Measurements from ENCODE around the gene CRK. TPM values are rescaled to one million over a fixed set of nuclear protein-coding genes. Genes with fewer than 3 reads are reported as not detected.

CRK gene
- polyA plus RNA-seq, 3 donors = 22.3 to 28.0 (median 26.5) TPM

DNA sequence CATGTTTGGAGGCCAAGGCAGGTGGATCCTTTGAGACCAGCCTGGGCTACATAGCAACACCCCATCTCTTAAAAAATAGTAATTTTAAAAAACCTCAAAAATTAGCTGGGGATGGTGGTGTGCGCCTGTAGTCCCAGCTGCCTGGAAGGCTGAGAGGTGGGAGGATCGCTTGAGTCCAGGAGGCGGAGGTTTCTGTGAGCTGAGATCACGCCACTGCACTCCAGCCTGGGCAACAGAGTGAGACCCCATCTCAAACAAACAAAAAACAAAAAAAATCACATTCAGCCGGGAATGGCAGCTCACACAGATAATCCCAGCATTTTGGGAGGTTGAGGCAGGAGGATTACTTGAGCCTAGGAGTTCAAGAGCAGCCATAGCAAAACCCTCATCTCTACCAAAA, 39.6 kb downstream of the CRK start:
- Histone ChIP-seq H3K4me1 (ENCODE audit: control insufficient read depth in 1 of 2, insufficient read depth in 2 of 2, low read length in 2 of 2) (no peaks in the 10 kb centered on the region), H3K9me3 (replicated peaks in 1 of 2; ENCODE audit: control insufficient read depth in 1 of 2, insufficient read depth in 1 of 2, low read length in 2 of 2) (no peaks in the 10 kb centered on the region), H3K4me3 (replicated peaks in 1 of 3; ENCODE audit: low read depth in 2 of 3, low read length in 3 of 3) (no peak overlapping the region), H4K20me1 (ENCODE audit: insufficient read depth, low read length) (peaks cover 55% of the 10 kb centered on the region), H3K27ac (ENCODE audit: low read depth in 1 of 2, low read length in 2 of 2) (no peak overlapping the region), H2AFZ (ENCODE audit: insufficient read depth, low read depth, low read length, poor library complexity, severe bottlenecking) (no peak overlapping the region), H3K9ac (ENCODE audit: insufficient read depth, low read length, poor library complexity, severe bottlenecking) (no peak overlapping the region), H3K4me2 (replicated peaks; ENCODE audit: extremely low read depth, low read length, poor library complexity, severe bottlenecking) (no peak overlapping the region), H3K36me3 (replicated peaks in 1 of 2; ENCODE audit: control insufficient read depth in 1 of 2, insufficient read depth in 2 of 2, low read length in 2 of 2) (peaks cover 17 to 29% of the 10 kb centered on the region in 2 donors), H3K27me3 (ENCODE audit: control insufficient read depth in 2 of 2, insufficient read depth in 2 of 2, low read length in 2 of 2) (no peaks in the 10 kb centered on the region), H3K79me2 (ENCODE audit: insufficient read depth, low read length) (peaks cover 3% of the 10 kb centered on the region)
- Mint-ChIP-seq H3K27me3 (ENCODE audit: low read depth in 3 of 3) (peaks cover 1 to 2% (median 1%) of the 10 kb centered on the region in 3 donors), H3K4me3 (no peak overlapping the region), H3K9me3 (peaks cover 0 to 9% (median 0%) of the 10 kb centered on the region in 7 donors), H3K27ac (no peak overlapping the region), H3K36me3 (peaks cover 16 to 42% of the 10 kb centered on the region in 2 donors), H3K4me1 (no peaks in the 10 kb centered on the region)
- DNase-seq = no peak
- intact Hi-C loops (cut with micrococcal nuclease) = no loop called here
- no peak for TF ChIP-seq CTCF (IDR thresholded peaks at IDR 0.05)
- no CpG with 5 or more reads among the region's 5 CpGs for WGBS (ENCODE audit: insufficient coverage)

GRCh38 chr17:1414634-1415033, 41.4 kb downstream of the CRK start:
- no peak for DNase-seq
- H3K27me3 ChIP-seq (ENCODE audit: control insufficient read depth in 2 of 2, insufficient read depth in 2 of 2, low read length in 2 of 2) = no peaks in the 10 kb centered on the region
- H3K4me3 Mint-ChIP-seq = no peak overlapping the region
- H3K27ac Mint-ChIP-seq = no peak overlapping the region
- peaks cover 0 to 9% (median 0%) of the 10 kb centered on the region in 7 donors for H3K9me3 Mint-ChIP-seq
- no peaks in the 10 kb centered on the region for H3K9me3 ChIP-seq (replicated peaks in 1 of 2; ENCODE audit: control insufficient read depth in 1 of 2, insufficient read depth in 1 of 2, low read length in 2 of 2)
- TF ChIP-seq CTCF (IDR thresholded peaks at IDR 0.05) = no peak
- no peak overlapping the region for H3K4me3 ChIP-seq (replicated peaks in 1 of 3; ENCODE audit: low read depth in 2 of 3, low read length in 3 of 3)
- no peak overlapping the region for H3K4me2 ChIP-seq (replicated peaks; ENCODE audit: extremely low read depth, low read length, poor library complexity, severe bottlenecking)
- H3K4me1 ChIP-seq (ENCODE audit: control insufficient read depth in 1 of 2, insufficient read depth in 2 of 2, low read length in 2 of 2) = no peaks in the 10 kb centered on the region
- 92% methylated on average over 10 of the region's 10 CpGs for WGBS (ENCODE audit: insufficient coverage)
- H2AFZ ChIP-seq (ENCODE audit: insufficient read depth, low read depth, low read length, poor library complexity, severe bottlenecking) = no peak overlapping the region
- H3K27me3 Mint-ChIP-seq (ENCODE audit: low read depth in 3 of 3) = peaks cover 2 to 3% (median 3%) of the 10 kb centered on the region in 3 donors
- H3K9ac ChIP-seq (ENCODE audit: insufficient read depth, low read length, poor library complexity, severe bottlenecking) = no peak overlapping the region
- peaks cover 5 to 28% of the 10 kb centered on the region in 2 donors for H3K36me3 Mint-ChIP-seq
- peaks cover 4 to 12% of the 10 kb centered on the region in 2 donors for H3K36me3 ChIP-seq (replicated peaks in 1 of 2; ENCODE audit: control insufficient read depth in 1 of 2, insufficient read depth in 2 of 2, low read length in 2 of 2)
- H3K79me2 ChIP-seq (ENCODE audit: insufficient read depth, low read length) = no peaks in the 10 kb centered on the region
- H4K20me1 ChIP-seq (ENCODE audit: insufficient read depth, low read length) = peaks cover 38% of the 10 kb centered on the region
- intact Hi-C loops (cut with micrococcal nuclease) = no loop called here
- H3K27ac ChIP-seq (ENCODE audit: low read depth in 1 of 2, low read length in 2 of 2) = no peak overlapping the region
- H3K4me1 Mint-ChIP-seq = no peaks in the 10 kb centered on the region
